DND-41 (cell line): ENCODE results near the gene RABL2A.
"Not testable (repeated sequence)": the region's sequence is repeated elsewhere in the genome, so short reads cannot be mapped to it uniquely, and the experiment has no call there.

ENCODE experiments used
- CTCF ChIP-seq: IDR thresholded peaks from 2 replicates; pipeline ENCODE4 v1.5.1; 2012; ENCODE audit warnings: borderline replicate concordance, low read length, moderate library complexity, mild to moderate bottlenecking; ENCODE audit not compliant: poor library complexity, severe bottlenecking; ENCODE audit errors: extremely low read depth
- EZH2 ChIP-seq: IDR thresholded peaks from 3 replicates; pipeline ENCODE4 v1.6.1; 2012; ENCODE audit warnings: borderline replicate concordance, low read depth, mild to moderate bottlenecking, moderate library complexity, low read length, inconsistent platforms; ENCODE audit not compliant: severe bottlenecking

GRCh38 chr2:113589591-113589990 lies 37.5 kb upstream of the RABL2A start:
- not testable (repeated sequence) for TF ChIP-seq EZH2, CTCF
